HUDEP-2 (cell line): Measurements from ENCODE around the gene MTG2.

Experiments used
- DNase-seq, 76 experiments: peaks; one replicate each; lab custom pipeline; 2025; ENCODE audit not compliant: unreplicated experiment in 76 of 76; lab: John Stamatoyannopoulos, UW

MTG2 gene

DNA sequence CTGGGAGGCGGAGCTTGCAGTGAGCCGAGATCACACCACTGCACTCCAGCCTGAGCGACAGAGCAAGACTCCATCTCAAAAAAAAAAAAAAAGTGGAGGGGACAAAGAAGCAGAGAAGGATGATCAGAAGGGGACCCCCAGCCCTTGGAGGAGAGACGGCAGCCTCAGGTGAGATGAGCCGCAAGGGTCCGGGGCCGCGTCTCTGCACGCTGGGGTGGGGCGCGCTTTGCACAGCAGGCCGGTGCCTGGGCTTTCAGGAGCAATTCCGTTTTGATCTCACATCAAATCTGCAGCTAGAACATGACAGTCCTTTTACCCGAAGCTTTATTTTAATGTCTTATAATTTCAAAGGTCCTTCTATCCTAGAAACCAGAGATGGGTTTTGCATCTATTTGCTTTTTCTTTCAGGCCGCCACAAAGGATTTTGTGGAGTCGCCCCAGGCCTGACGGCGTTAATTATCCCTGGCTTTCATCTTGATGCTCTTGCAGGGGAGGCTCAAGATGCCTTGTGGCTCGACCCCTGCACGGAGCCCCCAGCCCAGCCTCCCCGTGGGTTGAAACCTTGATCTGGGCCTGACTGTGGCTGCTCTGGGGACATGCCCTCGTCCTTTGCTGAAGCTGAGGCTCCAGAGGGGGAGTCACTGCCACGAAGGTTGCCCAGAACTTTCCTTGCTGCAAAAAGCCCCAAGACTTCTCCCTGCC, 20.0 kb downstream of the MTG2 start:
- no peak for DNase-seq

DNA sequence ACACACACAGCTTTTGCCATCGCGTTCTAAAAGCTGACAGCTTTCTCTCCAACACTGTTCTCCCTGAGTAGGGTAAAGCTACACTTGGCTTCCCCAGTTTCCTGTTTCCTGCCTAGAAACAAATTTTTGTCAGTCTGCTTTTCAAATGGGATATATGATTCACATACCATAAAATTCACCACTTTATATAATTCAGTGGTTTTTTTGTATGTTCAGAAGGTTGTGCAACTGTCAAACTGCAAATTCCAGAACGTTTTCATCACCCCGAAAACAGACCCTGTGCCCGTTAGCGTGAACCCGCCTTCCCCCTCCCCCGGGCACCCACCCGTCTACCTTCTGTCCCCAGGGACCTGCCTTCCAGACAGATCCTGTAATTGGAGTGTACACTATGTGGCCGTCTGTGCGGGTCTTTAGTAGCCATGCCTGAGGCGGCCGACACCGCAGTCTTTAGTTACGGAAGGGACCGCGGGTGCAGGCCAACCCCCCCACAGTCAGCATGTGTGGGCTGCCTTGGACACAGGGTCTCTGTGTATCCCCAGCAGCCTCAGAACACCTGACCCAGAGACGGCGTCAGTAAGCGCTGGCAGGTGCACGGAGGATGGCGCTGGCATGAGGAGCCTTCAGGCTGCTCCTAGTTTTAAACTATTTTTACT, 20.7 kb downstream of the MTG2 start:
- DNase-seq: no peak

DNA sequence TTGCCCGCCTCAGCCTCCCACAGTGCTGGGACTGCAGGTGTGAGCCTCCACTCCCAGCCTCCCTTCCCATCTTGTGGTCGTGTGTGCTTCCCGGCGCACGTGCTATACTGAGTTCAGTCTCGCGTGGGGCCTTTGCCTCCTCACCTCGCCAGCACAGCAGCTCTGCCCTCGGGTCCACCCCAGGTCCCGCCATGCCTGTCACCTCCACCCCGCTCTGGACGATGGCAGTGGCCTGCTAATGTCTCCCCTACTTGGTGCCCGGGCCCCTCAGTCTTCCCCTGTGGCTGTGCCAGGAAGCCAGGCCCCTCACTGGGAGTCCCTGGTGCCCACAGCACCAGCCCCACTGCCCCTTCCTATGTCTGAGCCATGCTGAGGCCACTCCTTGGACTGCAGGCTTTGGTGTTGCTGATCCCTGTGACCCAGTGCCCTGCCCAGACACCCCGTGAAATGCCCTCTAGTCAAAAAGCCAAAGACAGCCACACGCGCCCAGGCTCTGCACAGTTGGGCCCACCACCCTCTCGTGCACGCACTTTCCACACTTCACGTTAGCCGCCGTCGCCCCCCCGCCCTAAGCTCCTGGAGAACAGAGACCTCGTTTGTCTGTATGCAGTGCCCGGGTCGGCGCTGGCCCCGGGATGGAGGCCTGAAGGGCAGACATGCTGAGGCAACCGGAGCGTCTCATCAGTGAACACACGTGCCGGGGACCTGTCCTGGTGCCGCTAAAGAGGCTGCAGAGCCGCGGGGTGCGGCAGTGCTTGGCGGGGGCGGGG, 23.0 kb downstream of the MTG2 start:
- DNase-seq: no peak

DNA sequence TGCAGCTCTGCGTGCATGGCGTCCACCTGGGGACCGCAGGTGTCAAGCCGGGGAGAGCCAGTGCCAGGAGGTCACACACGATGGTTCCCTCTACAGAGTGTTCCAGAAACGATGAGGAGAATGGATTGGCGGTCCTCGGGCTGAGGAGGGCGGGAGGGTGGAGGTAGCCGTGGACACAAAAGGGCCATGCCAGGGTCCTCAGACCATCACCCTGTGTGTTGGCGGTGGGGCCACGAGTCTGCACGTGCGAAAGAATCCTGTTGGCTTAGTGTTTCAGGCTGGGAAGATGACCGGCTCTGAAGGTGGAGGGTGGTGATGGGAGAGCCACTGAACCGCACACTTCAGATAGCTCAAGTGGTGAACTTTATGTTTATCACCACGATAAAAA, 23.6 kb downstream of the MTG2 start:
- no peak for DNase-seq

DNA sequence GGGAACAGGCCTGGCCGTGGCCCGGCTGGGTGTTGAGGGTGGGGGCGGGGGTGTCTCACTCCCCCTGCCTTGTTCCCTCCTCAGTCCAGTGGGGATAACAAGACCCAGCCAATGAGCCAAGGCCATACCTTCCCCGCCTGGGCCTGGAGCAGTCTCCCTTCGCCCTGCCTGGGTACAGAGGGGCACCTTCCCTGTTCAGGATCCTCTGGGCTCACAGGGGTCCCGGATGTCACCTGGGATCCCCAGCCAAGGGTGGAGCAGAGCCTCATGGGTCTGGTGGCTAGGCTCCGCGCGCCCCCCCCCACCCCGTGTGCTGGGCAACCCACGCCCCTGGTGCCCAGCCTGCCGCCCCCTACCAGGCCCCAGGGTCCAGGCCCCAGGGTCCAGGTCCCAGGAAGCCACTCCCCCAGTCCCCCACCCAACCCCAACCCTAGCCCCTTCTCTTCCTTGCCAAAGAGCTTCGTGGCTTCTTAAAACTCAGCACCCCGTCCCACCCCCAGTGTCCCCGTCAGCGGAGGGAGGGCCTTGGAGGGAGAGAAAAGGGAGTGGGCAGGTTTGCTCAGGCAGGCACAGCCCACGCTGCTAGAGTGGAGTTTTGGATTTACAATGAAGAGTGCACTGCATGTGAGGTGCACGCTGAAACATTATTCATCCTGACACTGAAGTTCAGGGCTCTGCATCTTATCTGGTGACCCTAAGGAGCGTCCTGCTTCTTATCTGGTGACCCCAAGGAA, 25.4 kb downstream of the MTG2 start:
- DNase-seq: no peak

DNA sequence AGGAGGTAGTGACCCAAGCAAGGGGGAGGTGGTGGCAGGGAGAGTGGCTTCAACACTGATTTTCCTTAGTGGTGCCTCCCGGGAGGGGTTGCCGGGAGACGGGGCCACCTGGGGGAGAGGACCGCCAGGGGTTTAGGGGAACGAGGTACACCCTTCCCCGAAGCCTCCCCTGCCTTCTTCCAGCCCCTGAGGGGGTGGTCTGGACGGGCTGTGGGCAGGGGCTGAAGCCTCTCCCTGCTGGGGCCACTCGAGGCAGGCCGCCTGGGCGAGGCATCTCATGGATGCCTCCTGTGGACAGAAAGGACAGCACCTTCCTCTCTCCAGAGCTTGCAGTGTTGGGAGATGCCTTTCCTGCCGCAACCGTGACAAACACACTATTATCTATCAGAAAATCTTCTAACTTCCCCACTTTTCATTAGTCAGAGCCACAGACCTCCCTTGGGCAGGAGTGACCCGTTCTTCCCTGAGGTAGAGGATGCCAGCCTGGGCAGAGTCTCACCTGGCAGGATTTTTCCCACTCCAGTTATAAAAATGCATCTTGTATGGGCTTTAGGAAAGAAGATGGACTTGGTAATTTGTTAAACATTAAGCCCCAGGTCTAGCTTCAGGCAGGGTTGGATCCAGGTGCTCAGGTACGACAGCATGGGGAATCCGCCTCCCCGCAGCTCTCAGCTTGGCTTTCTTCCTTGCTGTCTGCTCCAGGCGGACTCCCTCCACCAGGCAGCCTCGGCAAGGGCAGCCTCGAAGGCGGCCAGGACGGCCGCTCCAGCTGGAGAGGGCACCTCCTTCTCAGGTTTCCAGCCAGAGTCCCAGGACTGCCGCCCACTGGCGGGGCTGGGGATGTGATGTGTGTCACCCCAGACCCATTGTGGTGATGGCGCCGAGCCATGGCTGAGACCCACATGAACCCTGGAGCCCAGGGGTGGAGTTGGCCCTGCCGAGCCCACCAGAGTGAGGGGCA, 26.2 kb downstream of the MTG2 start:
- no peak for DNase-seq

DNA sequence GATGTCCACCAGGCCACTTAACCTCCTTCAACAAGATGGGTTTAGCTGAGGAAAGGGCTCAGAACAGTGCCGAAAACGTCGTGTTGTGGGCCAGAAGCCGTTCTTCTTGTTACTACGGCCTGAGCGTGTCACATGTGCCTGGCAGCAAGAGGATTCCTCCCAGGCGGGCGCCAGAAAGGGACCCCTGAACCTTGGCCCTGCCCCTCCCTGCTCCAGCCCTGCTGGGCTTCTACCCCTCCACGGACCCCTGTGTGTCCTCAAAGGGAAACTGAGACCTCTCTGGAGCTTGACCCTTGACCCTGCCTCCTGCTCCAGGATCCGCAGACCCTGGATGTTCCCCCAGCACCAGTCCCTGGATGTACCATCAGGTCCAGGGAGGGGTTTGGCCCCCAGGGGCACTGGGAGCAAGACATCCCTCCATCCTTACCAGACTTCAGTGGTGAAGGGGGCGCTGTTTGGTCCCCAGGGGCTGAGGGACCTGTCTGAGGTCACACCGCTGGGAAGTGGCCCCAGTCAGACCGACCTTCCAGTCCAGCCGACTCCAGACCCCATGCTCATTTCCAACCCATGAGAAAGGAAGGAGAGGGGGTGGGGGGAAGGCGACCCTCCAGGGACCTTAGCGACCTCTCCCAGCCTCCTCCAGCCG, 27.1 kb downstream of the MTG2 start:
- DNase-seq: no peak

DNA sequence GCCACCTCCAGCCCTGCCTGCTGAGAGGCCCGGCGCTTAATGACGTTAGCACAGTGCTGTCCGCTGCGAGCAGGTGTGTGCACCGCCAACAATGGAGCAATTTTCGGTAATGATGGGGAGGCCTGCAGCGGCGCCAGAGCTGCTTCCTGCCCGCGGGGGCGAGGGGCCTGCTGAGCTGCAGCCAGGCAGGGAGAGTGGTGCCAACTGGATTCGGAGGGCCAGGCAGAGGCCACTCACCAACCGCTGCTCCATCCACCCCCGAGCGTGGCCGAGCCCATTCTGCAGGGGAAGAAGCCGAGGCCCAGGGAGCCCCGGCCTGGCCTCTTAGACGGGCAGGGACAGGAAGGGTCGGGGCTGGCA, 27.6 kb downstream of the MTG2 start:
- DNase-seq: no peak

DNA sequence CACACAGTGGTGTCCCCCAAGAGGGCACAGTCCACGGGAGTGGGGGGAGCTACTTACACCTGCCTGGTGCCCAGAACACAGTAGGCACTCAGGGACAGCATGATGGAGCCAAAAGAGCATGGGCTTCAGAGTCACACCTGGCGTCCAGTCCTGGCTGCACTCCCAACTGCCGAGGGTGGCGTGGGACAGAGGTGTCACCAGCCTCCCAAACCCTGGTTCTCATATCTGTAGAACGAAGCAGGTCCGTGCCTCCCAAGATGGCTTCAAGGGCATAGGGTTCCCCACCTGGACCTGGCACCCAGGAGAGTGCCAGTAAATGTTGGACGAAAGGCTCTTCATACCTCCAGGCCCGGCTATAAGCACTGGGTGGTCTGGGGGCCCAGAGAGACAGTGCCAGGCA, 28.4 kb downstream of the MTG2 start:
- no peak for DNase-seq

DNA sequence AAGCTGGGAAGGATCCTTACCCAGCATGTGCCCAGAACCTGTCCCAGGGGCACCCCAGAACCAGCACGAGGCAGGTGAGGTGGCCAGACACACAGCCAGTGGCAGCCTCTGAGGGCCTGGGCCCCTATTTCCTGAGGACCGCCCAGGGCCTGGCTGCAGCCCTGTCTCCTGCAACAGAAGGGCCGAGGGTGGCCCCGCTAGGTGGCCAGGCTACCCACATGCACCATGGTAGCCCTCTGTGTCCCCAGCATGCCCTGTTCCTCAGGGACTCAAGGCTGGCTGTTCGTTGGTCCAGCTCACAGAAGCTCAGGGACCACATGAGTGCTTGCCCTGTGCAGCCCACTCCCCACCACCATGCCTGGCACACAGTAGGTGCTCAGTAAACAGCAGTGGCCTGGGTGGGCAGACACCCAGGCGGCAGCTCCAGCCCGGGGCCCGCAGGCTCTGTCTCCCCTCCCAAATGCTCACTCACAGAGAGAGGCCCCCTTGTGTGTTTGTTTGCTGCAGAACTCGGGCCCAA, 29.0 kb downstream of the MTG2 start:
- no peak for DNase-seq

DNA sequence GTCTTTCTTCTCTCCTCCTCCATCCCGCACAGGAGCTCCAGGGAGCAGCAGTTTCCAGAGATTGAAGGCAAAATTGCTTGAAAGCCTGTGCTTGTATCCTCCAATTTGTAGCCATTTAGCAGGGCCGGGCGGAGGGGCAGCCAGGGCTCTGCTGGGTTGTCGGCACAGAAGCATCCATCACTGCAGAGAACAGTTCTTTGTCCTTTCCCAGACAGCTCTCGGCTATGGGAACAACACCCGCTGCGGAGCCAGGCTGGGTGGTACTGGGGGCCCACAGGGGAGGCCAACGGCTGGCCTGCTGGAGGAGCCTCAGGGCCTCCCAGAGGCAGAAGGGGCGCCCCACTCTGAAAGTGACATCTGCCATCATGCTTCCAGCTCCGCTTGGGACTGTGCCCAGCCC, 29.5 kb downstream of the MTG2 start:
- no peak for DNase-seq

DNA sequence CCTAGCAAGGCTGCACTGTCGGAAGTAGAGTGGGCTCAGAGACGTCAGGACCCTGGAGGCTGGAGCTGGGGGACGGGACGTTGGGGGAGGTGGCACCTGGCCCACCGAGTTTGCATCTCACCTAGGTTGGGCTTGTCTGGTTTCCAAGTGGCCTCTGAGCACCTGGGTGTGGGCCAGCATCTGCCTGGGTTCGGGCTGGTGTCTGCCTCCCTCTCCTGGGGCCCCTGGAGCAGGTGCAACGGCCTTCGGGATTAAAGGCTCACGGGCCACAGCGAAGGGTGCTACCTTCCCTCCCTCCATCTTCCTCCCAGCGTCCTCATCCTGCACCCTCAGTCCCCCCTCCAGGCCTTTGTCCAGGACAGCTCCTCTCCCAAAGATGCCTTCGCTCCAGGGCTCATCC, 31.2 kb downstream of the MTG2 start:
- DNase-seq: no peak

DNA sequence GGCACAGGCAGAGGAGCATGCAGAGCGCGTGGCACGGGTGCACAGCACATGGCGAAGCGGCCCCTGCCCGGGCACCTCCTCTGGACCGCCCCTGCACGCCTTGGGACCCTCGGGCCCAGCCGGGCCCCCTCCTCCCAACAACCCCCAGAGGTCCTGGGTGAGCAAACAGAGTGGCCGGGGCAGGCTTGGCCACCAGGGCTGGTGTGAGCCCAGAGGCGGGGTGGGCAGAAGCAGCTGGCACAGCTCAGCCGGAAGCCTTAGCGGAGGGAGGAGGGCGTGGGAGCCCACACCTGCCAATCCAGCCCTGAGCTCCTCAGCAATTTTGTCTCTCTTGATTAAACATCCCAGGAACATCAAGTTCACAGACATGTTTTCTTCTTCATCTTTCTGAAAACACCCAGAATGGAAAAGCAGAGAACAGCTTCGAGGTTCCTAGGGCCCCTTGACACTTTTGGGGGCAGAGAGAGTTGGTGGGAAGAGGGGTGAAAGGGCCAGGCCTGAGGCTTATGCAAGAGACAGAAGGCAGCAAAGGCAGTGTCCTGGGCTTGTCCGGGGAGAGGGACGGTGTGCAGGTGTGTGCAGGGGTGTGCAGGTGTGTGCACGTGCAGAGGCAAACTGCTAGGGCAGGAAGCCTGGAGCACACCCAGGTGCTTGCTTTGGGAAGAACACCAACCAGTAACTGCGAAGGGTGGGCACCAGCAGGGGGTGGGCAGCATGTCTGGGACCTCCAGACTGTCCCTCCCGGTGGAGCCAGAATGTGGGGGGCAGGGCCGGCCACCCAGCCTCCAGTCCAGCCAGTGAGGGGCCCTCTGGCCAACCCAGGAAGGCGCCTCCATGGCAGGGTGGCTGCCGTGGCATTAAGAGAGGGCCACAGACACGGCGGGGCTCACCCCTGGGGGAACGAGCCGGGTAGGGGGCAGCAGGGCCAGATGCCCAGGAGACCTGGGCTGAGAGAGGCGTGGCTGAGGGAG, 32.5 kb downstream of the MTG2 start:
- DNase-seq: no peak

DNA sequence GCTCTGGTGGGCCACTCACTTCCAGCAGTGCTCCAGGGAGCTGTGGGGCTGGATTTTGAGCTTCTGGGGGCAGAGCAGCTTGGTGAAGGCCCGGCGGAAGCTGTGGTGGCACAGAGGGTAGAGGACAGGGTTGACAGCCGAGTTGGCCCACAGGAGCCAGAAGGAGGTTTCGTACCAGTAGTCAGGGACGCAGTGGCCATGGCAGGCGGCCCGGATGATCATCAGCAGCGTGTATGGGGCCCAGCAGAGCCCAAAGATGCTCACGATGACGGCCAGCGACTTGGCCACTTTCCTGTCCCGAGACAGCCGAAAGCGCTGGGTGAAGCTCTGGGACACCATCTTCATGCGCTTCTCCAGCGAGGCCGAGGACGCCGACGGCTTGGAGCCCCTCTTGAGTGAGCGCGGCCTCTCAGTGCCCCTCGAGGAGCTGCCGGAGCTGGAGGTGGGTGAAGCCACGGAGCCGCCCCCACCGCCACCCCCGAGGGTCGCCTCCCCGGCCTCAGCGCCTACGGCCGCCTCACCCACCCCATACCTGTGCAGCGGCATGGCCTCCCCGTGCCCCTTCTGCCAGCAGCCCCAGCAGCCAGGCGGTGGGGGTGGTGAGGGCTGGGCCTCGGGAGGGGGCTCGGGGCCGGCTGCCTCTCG, 33.3 kb downstream of the MTG2 start:
- no peak for DNase-seq

DNA sequence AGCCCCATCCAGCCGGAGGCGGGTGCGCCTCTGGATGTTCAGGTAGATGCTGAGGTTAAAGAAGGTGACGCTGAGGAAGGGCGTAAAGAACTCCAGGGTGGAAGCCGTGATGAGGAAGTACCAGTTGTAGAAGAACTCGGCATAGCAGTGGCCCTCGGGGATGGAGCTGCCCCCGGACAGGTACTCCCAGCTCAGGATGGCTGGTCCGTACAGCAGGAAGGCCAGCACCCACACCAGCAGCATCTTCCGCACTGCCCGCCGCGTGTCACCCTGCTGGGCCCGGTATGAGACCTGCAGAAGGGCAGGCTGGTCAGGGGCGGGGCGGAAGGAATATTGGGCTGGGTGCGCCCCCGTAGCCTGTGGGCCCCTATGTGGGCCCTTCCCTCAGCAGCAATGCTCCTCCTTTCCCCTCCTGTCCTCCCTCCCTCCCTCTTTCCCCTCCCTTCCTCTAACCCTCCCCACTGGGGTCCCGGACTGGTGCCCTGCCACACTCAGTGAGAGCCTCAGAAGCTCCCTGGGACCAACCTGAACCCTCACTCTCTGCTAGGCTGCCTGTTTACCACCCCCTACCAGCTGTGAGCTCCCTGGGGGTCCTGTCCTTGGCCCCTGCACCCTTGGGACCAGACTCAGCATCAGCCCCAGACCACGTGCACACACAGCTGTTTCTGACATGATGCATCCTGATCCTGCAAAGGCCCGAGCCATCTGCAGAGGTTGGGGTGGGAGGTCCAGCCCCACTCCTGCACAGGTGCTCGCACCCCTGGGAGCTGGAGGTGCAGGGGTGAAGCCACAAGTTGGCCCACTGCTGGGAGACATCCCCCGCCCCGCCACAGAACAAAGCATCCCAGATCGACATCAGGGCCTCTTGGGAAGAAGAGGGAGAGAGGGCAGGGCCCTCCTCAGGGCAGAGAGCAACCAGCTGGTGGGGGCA, 34.1 kb downstream of the MTG2 start:
- no peak for DNase-seq

DNA sequence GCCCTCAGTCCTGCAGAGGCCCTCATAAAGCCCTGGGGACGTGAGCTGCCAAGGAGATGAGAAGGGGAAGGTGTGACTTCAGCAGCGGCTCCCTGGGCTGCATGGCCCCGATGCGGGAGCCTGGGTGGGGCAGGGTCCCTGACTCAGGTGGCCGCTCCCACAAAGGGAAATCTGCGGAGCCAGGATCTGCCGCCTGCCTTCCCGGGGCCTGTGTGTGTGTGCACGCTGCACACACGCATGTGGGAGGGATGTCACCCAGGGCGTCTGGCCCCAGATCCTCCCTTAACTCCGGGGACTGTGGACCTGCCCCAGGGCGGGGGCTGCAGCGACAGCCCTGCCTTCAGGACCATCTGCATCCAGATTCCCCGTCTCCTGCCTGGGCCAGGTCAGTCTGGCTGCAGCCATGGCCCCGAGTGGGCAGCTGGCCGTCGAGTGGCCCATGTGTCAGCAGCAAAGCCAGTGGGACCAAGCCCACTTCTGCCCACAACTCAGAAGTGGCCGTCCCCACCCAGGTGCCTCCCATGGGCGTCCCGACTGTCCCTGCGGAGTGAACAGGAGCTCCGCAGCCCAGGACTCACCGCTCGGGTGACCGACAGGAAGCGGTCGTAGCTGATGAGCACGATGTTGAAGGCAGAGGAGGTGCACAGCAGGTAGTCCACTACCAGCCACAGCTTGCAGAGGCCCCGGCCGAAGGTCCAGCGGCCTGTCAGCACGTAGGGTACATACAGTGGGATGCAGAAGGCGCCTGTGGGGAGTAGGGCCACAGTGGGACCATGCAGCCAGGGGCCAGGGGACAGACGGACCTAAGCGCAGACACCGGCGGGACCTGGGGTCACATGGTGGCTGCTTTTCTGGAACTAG, 35.3 kb downstream of the MTG2 start:
- no peak for DNase-seq
